Erythroblast (primary cell): ENCODE measurements around the gene ITGAE.

Experiments used
- DNase-seq, 2 experiments: peaks; one replicate each; lab custom pipeline; 2025; lab: John Stamatoyannopoulos, UW
- GATA1 ChIP-seq: IDR thresholded peaks from 2 replicates; pipeline ENCODE4 v1.6.1; 2011; ENCODE audit warnings: low read depth, mild to moderate bottlenecking, control low read depth, low read length, moderate library complexity
- POLR2A ChIP-seq: IDR thresholded peaks from 2 replicates; pipeline ENCODE4 v1.6.1; 2011; ENCODE audit warnings: mild to moderate bottlenecking, low read length

Gene ITGAE

GRCh38 chr17:3689262-3690093, 111.5 kb downstream of the ITGAE start:
- no peak for TF ChIP-seq GATA1
- no peak for TF ChIP-seq POLR2A
- DNase-seq, result no peak

GRCh38 chr17:3688852-3689261, 112.1 kb downstream of the ITGAE start:
- no peak for DNase-seq
- no peak for TF ChIP-seq GATA1
- TF ChIP-seq POLR2A, result no peak

- TF ChIP-seq GATA1, result no peak
- TF ChIP-seq POLR2A, result no peak
- no peak for DNase-seq
Observed at GRCh38 chr17:3688027-3688553, 112.9 kb downstream of the ITGAE start.

- no peak for TF ChIP-seq GATA1
- no peak for TF ChIP-seq POLR2A
- DNase-seq, result no peak
Observed at GRCh38 chr17:3685174-3685573, 115.8 kb downstream of the ITGAE start.

GRCh38 chr17:3683054-3683511, 117.9 kb downstream of the ITGAE start:
- peak; percentile 33 to 62 for DNase-seq
- TF ChIP-seq GATA1, result no peak
- no peak for TF ChIP-seq POLR2A

GRCh38 chr17:3682033-3682432, 119.0 kb downstream of the ITGAE start:
- DNase-seq, result no peak
- TF ChIP-seq POLR2A, result no peak
- TF ChIP-seq GATA1, result no peak

GRCh38 chr17:3681565-3681964, 119.4 kb downstream of the ITGAE start:
- no peak for DNase-seq
- TF ChIP-seq POLR2A, result no peak
- no peak for TF ChIP-seq GATA1

GRCh38 chr17:3681057-3681456, 119.9 kb downstream of the ITGAE start:
- TF ChIP-seq GATA1, result no peak
- no peak for DNase-seq

- no peak for TF ChIP-seq GATA1
- no peak for TF ChIP-seq POLR2A
- DNase-seq, result no peak
Observed at GRCh38 chr17:3679531-3680126, 121.4 kb downstream of the ITGAE start.

- DNase-seq, result no peak
- no peak for TF ChIP-seq GATA1
- TF ChIP-seq POLR2A, result no peak
Observed at GRCh38 chr17:3678821-3679530, 122.0 kb downstream of the ITGAE start.

GRCh38 chr17:3678095-3678820, 122.7 kb downstream of the ITGAE start:
- DNase-seq, result no peak
- no peak for TF ChIP-seq GATA1
- no peak for TF ChIP-seq POLR2A

GRCh38 chr17:3675886-3676285, 125.1 kb downstream of the ITGAE start:
- no peak for TF ChIP-seq POLR2A
- TF ChIP-seq GATA1, result no peak
- DNase-seq, result no peak

- TF ChIP-seq GATA1, result no peak
- no peak for DNase-seq
Observed at GRCh38 chr17:3672571-3672970, 128.4 kb downstream of the ITGAE start.
